Stimulated activated naive CD4-positive, alpha-beta T cell (primary cell): Measurements from ENCODE around the gene KDM4C.
"Not testable (repeated sequence)": the region's sequence is repeated elsewhere in the genome, so short reads cannot be mapped to it uniquely, and the experiment has no call there.

Source experiments
- DNase-seq, 6 experiments: peaks; one replicate each; lab custom pipeline; 2025; lab: John Stamatoyannopoulos, UW

KDM4C gene

GRCh38 chr9:6764011-6764410 lies 6.2 kb downstream of the KDM4C start:
- DNase-seq = no peak

GRCh38 chr9:6764523-6764922 lies 6.8 kb downstream of the KDM4C start:
- no peak for DNase-seq

GRCh38 chr9:6764950-6765349 lies 7.2 kb downstream of the KDM4C start:
- no peak for DNase-seq

- no peak for DNase-seq
Measured at GRCh38 chr9:6765396-6765795, 7.6 kb downstream of the KDM4C start.

GRCh38 chr9:6766606-6767005 lies 8.8 kb downstream of the KDM4C start:
- DNase-seq = no peak

- not testable (repeated sequence) for DNase-seq
Measured at GRCh38 chr9:6768587-6768986, 10.8 kb downstream of the KDM4C start.

- no peak for DNase-seq
Measured at GRCh38 chr9:6771722-6772121, 13.9 kb downstream of the KDM4C start.

- DNase-seq = peak in 1 of 6 experiments; percentile 5
Measured at GRCh38 chr9:6777213-6777902, 19.6 kb downstream of the KDM4C start.

GRCh38 chr9:6779417-6780241 lies 21.9 kb downstream of the KDM4C start:
- DNase-seq = no peak

GRCh38 chr9:6780690-6781089 lies 22.9 kb downstream of the KDM4C start:
- DNase-seq = no peak

GRCh38 chr9:6781476-6781875 lies 23.7 kb downstream of the KDM4C start:
- DNase-seq = no peak

- no peak for DNase-seq
Measured at GRCh38 chr9:6782345-6782744, 24.6 kb downstream of the KDM4C start.

- no peak for DNase-seq
Measured at GRCh38 chr9:6782981-6783380, 25.2 kb downstream of the KDM4C start.

GRCh38 chr9:6783753-6784152 lies 26.0 kb downstream of the KDM4C start:
- DNase-seq = no peak

- no peak for DNase-seq
Measured at GRCh38 chr9:6785682-6786081, 27.9 kb downstream of the KDM4C start.

GRCh38 chr9:6787793-6788161 lies 30.0 kb downstream of the KDM4C start:
- DNase-seq = no peak

- no peak for DNase-seq
Measured at GRCh38 chr9:6788162-6789016, 30.6 kb downstream of the KDM4C start.

- not testable (repeated sequence) for DNase-seq
Measured at GRCh38 chr9:6789017-6789338, 31.2 kb downstream of the KDM4C start.

GRCh38 chr9:6790866-6791265 lies 33.1 kb downstream of the KDM4C start:
- no peak for DNase-seq

- no peak for DNase-seq
Measured at GRCh38 chr9:6793203-6793602, 35.4 kb downstream of the KDM4C start.

GRCh38 chr9:6794936-6795335 lies 37.2 kb downstream of the KDM4C start:
- no peak for DNase-seq

- DNase-seq = no peak
Measured at GRCh38 chr9:6802926-6803325, 45.2 kb downstream of the KDM4C start.

- no peak for DNase-seq
Measured at GRCh38 chr9:6805532-6805931, 47.8 kb downstream of the KDM4C start.
